PC-3 (cell line): ENCODE results near the gene NFXL1.

Experiments used
- EZH2 ChIP-seq: fragments of 300-600 bp; sonication (generic); IDR thresholded peaks from one replicate; pipeline ENCODE4 v1.6.1; 2017; ENCODE audit warnings: antibody characterized with exemption, mild to moderate bottlenecking, low read length; ENCODE audit not compliant: unreplicated experiment
- TF ChIP-seq, protein P1 (sequence below): fragments of 300-600 bp; sonication (generic); conservative IDR thresholded peaks from 2 replicates; pipeline ENCODE4 v1.5.1; 2017; ENCODE audit warnings: antibody characterized with exemption, low read depth, mild to moderate bottlenecking, low read length

GRCh38 chr4:47829438-47829837, 84.9 kb downstream of the NFXL1 start:
- TF ChIP-seq, protein P1, sequence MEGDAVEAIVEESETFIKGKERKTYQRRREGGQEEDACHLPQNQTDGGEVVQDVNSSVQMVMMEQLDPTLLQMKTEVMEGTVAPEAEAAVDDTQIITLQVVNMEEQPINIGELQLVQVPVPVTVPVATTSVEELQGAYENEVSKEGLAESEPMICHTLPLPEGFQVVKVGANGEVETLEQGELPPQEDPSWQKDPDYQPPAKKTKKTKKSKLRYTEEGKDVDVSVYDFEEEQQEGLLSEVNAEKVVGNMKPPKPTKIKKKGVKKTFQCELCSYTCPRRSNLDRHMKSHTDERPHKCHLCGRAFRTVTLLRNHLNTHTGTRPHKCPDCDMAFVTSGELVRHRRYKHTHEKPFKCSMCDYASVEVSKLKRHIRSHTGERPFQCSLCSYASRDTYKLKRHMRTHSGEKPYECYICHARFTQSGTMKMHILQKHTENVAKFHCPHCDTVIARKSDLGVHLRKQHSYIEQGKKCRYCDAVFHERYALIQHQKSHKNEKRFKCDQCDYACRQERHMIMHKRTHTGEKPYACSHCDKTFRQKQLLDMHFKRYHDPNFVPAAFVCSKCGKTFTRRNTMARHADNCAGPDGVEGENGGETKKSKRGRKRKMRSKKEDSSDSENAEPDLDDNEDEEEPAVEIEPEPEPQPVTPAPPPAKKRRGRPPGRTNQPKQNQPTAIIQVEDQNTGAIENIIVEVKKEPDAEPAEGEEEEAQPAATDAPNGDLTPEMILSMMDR, result no peak
- no peak for TF ChIP-seq EZH2
